ENCODE data around the gene DLK1. TPM values are rescaled to one million over a fixed set of nuclear protein-coding genes. Genes with fewer than 3 reads are reported as not detected.

The DLK1 gene
- polyA plus RNA-seq, 1 of the 3 experiments (the other 2 are of a cell fraction), result 1.7 TPM

DNA sequence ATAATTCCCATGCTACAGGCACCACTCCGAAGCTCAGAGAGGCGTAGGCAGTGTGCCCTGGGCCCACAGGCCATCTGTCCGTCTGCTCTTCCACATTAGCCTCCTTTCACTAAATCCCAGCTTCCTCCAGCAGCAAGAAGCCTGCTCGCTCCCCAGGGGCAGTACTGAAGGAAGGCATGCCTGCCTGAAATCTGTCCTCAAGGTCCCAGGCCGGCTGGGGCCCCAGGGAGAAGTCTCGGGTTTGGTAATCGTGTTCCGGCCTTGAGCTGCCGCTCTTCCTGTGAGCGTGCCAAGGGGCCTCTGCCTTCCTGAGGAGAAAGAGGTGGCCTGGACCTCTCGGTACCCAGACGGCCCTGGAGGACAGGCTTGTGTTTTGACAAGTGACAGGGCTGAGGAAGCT is 15.2 kb upstream of the DLK1 start:
- no peak overlapping the region for H3K9ac ChIP-seq
- no peak for TF ChIP-seq YY1 (IDR thresholded peaks at IDR 0.05; ENCODE audit: low read depth)
- no peak for TF ChIP-seq TAF1 (IDR thresholded peaks at IDR 0.05; ENCODE audit: borderline replicate concordance, low read depth, low read length)
- H3K9me2 ChIP-seq, result no peaks in the 10 kb centered on the region
- H3K79me2 ChIP-seq (ENCODE audit: insufficient read depth), result no peaks in the 10 kb centered on the region
- ChIA-PET CTCF (interaction anchor here (1.0 to 1.3 kb wide), 3 partner anchors 12 to 37 kb away, joined by 3 to 4 read pairs (median 3); no protein-coding TSS in a partner anchor), POLR2A (interaction anchor here (1.0 to 1.8 kb wide), 4 partner anchors 15 to 23 kb away, joined by 3 to 8 read pairs (median 4); no protein-coding TSS in a partner anchor)
- no peak overlapping the region for H3K4me2 ChIP-seq
- H3K9me3 ChIP-seq, result no peaks in the 10 kb centered on the region
- H2AFZ ChIP-seq (ENCODE audit: low read depth), result no peak overlapping the region
- no peaks in the 10 kb centered on the region for H3K36me3 ChIP-seq (replicated peaks in 1 of 2; ENCODE audit: control insufficient read depth in 1 of 2, insufficient read depth in 2 of 2, low read length in 1 of 2)
- H3F3A ChIP-seq (replicated peaks; ENCODE audit: insufficient read depth), result no peaks in the 10 kb centered on the region
- H3K4me3 ChIP-seq (ENCODE audit: low read depth in 2 of 2, low read length in 1 of 2), result no peak overlapping the region
- no peaks in the 10 kb centered on the region for H3K27me3 ChIP-seq (ENCODE audit: insufficient read depth)
- WGBS (ENCODE audit: low lambda C conversion rate), result 88% methylated on average over 5 of the region's 12 CpGs
- H3K4me1 ChIP-seq (ENCODE audit: control insufficient read depth in 1 of 2, insufficient read depth in 2 of 2, low read depth in 1 of 2, low read length in 1 of 2), result peaks cover 0 to 59% of the 10 kb centered on the region in 2 experiments; a peak in 1 of 4 replicates
- H3K27ac ChIP-seq (ENCODE audit: low read depth in 2 of 2, low read length in 1 of 2), result peak overlapping the region in 1 of 2 experiments; percentile 45; a peak in 1 of 4 replicates
- no peak for DNase-seq
- H4K20me1 ChIP-seq (ENCODE audit: insufficient read depth), result no peaks in the 10 kb centered on the region

GRCh38 chr14:100712490-100712889 is 14.2 kb upstream of the DLK1 start:
- H2AFZ ChIP-seq (ENCODE audit: low read depth), result no peak overlapping the region
- no peak overlapping the region for H3K9ac ChIP-seq
- H3K4me3 ChIP-seq (ENCODE audit: low read depth in 2 of 2, low read length in 1 of 2), result no peak overlapping the region
- H3K9me2 ChIP-seq, result no peaks in the 10 kb centered on the region
- no peaks in the 10 kb centered on the region for H3F3A ChIP-seq (replicated peaks; ENCODE audit: insufficient read depth)
- DNase-seq, result no peak
- ChIA-PET CTCF (no interaction called here), POLR2A (interaction anchor here (1.0 kb wide), 1 partner anchor 16 kb away, joined by 3 read pairs; no protein-coding TSS in a partner anchor)
- no peaks in the 10 kb centered on the region for H3K36me3 ChIP-seq (replicated peaks in 1 of 2; ENCODE audit: control insufficient read depth in 1 of 2, insufficient read depth in 2 of 2, low read length in 1 of 2)
- no peaks in the 10 kb centered on the region for H3K9me3 ChIP-seq
- H3K27me3 ChIP-seq (ENCODE audit: insufficient read depth), result no peaks in the 10 kb centered on the region
- H4K20me1 ChIP-seq (ENCODE audit: insufficient read depth), result no peaks in the 10 kb centered on the region
- H3K4me1 ChIP-seq (ENCODE audit: control insufficient read depth in 1 of 2, insufficient read depth in 2 of 2, low read depth in 1 of 2, low read length in 1 of 2), result peaks cover 0 to 62% of the 10 kb centered on the region in 2 experiments; a peak in 1 of 4 replicates
- H3K27ac ChIP-seq (ENCODE audit: low read depth in 2 of 2, low read length in 1 of 2), result no peak overlapping the region; a peak in 1 of 4 replicates
- H3K79me2 ChIP-seq (ENCODE audit: insufficient read depth), result no peaks in the 10 kb centered on the region
- 88% methylated on average over 6 of the region's 7 CpGs for WGBS (ENCODE audit: low lambda C conversion rate)
- H3K4me2 ChIP-seq, result no peak overlapping the region
- TF ChIP-seq NFIC (IDR thresholded peaks at IDR 0.05; ENCODE audit: borderline replicate concordance) (no peak), FOXM1 (IDR thresholded peaks at IDR 0.05; ENCODE audit: low read depth) (no peak), POLR2AphosphoS5 (IDR thresholded peaks at IDR 0.05; ENCODE audit: low read depth, low read length) (no peak), FOSL2 (IDR thresholded peaks at IDR 0.05; ENCODE audit: borderline replicate concordance, low read depth) (no peak), CHD2 (IDR thresholded peaks at IDR 0.05; ENCODE audit: low read length, partially characterized antibody) (no peak), ELF1 (IDR thresholded peaks at IDR 0.05) (no peak), TCF12 (IDR thresholded peaks at IDR 0.05) (no peak)
- TF ChIP-seq, protein P1, sequence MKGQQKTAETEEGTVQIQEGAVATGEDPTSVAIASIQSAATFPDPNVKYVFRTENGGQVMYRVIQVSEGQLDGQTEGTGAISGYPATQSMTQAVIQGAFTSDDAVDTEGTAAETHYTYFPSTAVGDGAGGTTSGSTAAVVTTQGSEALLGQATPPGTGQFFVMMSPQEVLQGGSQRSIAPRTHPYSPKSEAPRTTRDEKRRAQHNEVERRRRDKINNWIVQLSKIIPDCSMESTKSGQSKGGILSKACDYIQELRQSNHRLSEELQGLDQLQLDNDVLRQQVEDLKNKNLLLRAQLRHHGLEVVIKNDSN (IDR thresholded peaks at IDR 0.05; ENCODE audit: borderline replicate concordance, low read depth), result no peak

DNA sequence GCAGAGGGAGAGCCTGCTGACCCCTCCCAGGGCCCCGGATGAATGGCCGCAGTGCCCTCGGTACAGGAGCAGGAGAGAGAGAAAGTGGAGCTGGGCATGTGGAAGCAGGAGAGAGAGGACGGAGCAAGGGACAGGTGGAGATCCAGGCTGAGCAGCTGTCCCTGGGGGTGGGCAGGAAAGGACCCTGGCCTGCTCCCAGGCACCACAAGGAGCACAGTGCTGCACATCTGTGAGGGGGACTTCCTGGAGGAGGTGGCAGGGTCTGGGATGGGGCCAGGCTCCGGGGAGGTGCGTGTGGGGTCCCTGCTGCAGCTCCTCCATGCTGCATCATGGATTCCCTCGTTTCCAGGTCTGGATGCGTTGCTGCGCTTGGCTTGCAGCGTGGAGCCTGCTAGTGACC is 13.0 kb upstream of the DLK1 start:
- peaks cover 0 to 67% of the 10 kb centered on the region in 2 experiments; a peak in 1 of 4 replicates for H3K4me1 ChIP-seq (ENCODE audit: control insufficient read depth in 1 of 2, insufficient read depth in 2 of 2, low read depth in 1 of 2, low read length in 1 of 2)
- no peak overlapping the region for H3K4me2 ChIP-seq
- no peaks in the 10 kb centered on the region for H3K36me3 ChIP-seq (replicated peaks in 1 of 2; ENCODE audit: control insufficient read depth in 1 of 2, insufficient read depth in 2 of 2, low read length in 1 of 2)
- POLR2A ChIA-PET, result interaction anchor here (1.4 kb wide), 2 partner anchors 13 to 18 kb away, joined by 3 read pairs; no protein-coding TSS in a partner anchor
- no peaks in the 10 kb centered on the region for H3K9me3 ChIP-seq
- no peak overlapping the region for H2AFZ ChIP-seq (ENCODE audit: low read depth)
- H3K27me3 ChIP-seq (ENCODE audit: insufficient read depth), result no peaks in the 10 kb centered on the region
- WGBS (ENCODE audit: low lambda C conversion rate), result 79% methylated on average over 6 of the region's 10 CpGs
- H3K79me2 ChIP-seq (ENCODE audit: insufficient read depth), result no peaks in the 10 kb centered on the region
- no peaks in the 10 kb centered on the region for H4K20me1 ChIP-seq (ENCODE audit: insufficient read depth)
- H3K9ac ChIP-seq, result no peak overlapping the region
- CTCF ChIA-PET, result interaction anchor here (1.4 kb wide), 1 partner anchor 19 kb away, joined by 4 read pairs; no protein-coding TSS in a partner anchor
- no peaks in the 10 kb centered on the region for H3K9me2 ChIP-seq
- DNase-seq, result no peak
- H3K4me3 ChIP-seq (ENCODE audit: low read depth in 2 of 2, low read length in 1 of 2), result no peak overlapping the region
- peak overlapping the region in 1 of 2 experiments; percentile 89; a peak in 1 of 4 replicates for H3K27ac ChIP-seq (ENCODE audit: low read depth in 2 of 2, low read length in 1 of 2)
- no peaks in the 10 kb centered on the region for H3F3A ChIP-seq (replicated peaks; ENCODE audit: insufficient read depth)
- no peak for TF ChIP-seq USF2 (IDR thresholded peaks at IDR 0.05; ENCODE audit: borderline replicate concordance, low read depth, low read length)
- no peak for TF ChIP-seq MXI1 (IDR thresholded peaks at IDR 0.05; ENCODE audit: low read depth, low read length)
- TF ChIP-seq RAD21 (IDR thresholded peaks at IDR 0.05; ENCODE audit: low read length), result no peak
- TF ChIP-seq, protein P1 (IDR thresholded peaks at IDR 0.05; ENCODE audit: borderline replicate concordance, low read depth), result no peak
- no peak for TF ChIP-seq SMC3 (IDR thresholded peaks at IDR 0.05; ENCODE audit: low read depth, low read length)
- TF ChIP-seq RFX5 (IDR thresholded peaks at IDR 0.05; ENCODE audit: low read length), result no peak
- TF ChIP-seq TEAD4 (IDR thresholded peaks at IDR 0.05; ENCODE audit: borderline replicate concordance, insufficient read depth), result no peak
- TF ChIP-seq FOXJ3 (CRISPR knock-in tag; IDR thresholded peaks at IDR 0.05), result no peak
- TF ChIP-seq TCF12 (IDR thresholded peaks at IDR 0.05), result no peak
- no peak for TF ChIP-seq POLR2AphosphoS5 (IDR thresholded peaks at IDR 0.05; ENCODE audit: low read depth, low read length)
- TF ChIP-seq RCOR1 (IDR thresholded peaks at IDR 0.05; ENCODE audit: low read length), result no peak
- TF ChIP-seq EZH2phosphoT487 (IDR thresholded peaks at IDR 0.05; ENCODE audit: borderline replicate concordance, low read depth), result no peak
- TF ChIP-seq ELF1 (IDR thresholded peaks at IDR 0.05), result no peak
- no peak for TF ChIP-seq NFIC (IDR thresholded peaks at IDR 0.05; ENCODE audit: borderline replicate concordance)
- no peak for TF ChIP-seq GATA2 (CRISPR knock-in tag; IDR thresholded peaks at IDR 0.05)
- TF ChIP-seq JUND (IDR thresholded peaks at IDR 0.05), result no peak

Measured in SK-N-SH (cell line).